Measurements from ENCODE around the gene ROPN1B.

Gene ROPN1B

GRCh38 chr3:126017362-126017761 is 48.4 kb downstream of the ROPN1B start:
- DNase-seq (ENCODE audit: low read depth), result no peak
- TF ChIP-seq POLR2A (IDR thresholded peaks at IDR 0.05; ENCODE audit: extremely low read depth, insufficient read length) (no peak), MYC (IDR thresholded peaks at IDR 0.05; ENCODE audit: low read depth, low read length) (no peak)
- TF ChIP-seq, protein P1, sequence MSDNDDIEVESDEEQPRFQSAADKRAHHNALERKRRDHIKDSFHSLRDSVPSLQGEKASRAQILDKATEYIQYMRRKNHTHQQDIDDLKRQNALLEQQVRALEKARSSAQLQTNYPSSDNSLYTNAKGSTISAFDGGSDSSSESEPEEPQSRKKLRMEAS (IDR thresholded peaks at IDR 0.05; ENCODE audit: low read depth, low read length), result no peak
- TF ChIP-seq, protein P2, sequence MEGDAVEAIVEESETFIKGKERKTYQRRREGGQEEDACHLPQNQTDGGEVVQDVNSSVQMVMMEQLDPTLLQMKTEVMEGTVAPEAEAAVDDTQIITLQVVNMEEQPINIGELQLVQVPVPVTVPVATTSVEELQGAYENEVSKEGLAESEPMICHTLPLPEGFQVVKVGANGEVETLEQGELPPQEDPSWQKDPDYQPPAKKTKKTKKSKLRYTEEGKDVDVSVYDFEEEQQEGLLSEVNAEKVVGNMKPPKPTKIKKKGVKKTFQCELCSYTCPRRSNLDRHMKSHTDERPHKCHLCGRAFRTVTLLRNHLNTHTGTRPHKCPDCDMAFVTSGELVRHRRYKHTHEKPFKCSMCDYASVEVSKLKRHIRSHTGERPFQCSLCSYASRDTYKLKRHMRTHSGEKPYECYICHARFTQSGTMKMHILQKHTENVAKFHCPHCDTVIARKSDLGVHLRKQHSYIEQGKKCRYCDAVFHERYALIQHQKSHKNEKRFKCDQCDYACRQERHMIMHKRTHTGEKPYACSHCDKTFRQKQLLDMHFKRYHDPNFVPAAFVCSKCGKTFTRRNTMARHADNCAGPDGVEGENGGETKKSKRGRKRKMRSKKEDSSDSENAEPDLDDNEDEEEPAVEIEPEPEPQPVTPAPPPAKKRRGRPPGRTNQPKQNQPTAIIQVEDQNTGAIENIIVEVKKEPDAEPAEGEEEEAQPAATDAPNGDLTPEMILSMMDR (IDR thresholded peaks at IDR 0.05; ENCODE audit: low read depth, low read length), result no peak

DNA sequence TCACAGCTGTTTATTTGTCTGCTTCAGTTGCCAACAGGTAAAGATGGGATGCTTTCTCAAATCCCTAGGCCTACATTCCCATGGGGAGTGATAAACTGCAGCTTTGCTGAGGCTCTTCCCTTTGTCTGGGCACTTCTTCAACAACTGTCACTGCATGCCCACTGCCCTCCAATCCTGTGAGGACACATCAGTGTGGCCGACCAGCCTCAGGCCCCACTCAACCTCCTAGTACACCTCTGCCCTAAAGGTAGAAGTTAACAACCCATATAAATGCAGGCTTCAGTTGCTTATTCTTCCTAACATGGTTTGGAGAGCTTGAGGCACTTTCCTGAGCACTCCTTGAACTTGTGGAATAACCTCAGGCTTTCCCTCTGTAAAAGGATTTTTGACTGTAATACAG is 49.6 kb downstream of the ROPN1B start:
- DNase-seq (ENCODE audit: low read depth), result no peak
- no peak for TF ChIP-seq MYC (IDR thresholded peaks at IDR 0.05; ENCODE audit: low read depth, low read length)
- TF ChIP-seq POLR2A (IDR thresholded peaks at IDR 0.05; ENCODE audit: extremely low read depth, insufficient read length), result no peak
- TF ChIP-seq, protein P1 (IDR thresholded peaks at IDR 0.05; ENCODE audit: low read depth, low read length), result no peak
- TF ChIP-seq, protein P2 (IDR thresholded peaks at IDR 0.05; ENCODE audit: low read depth, low read length), result no peak
- no peak overlapping the region for H3K4me3 ChIP-seq (ENCODE audit: low read depth, low read length)

More at GRCh38 chr3:126017362-126017761, 48.4 kb downstream of the ROPN1B start:
- no peak overlapping the region for H3K4me3 ChIP-seq (ENCODE audit: low read depth, low read length)

GRCh38 chr3:126018995-126019394 is 50.0 kb downstream of the ROPN1B start:
- DNase-seq (ENCODE audit: low read depth), result peak; percentile 39
- no peak for TF ChIP-seq MYC (IDR thresholded peaks at IDR 0.05; ENCODE audit: low read depth, low read length)

DNA sequence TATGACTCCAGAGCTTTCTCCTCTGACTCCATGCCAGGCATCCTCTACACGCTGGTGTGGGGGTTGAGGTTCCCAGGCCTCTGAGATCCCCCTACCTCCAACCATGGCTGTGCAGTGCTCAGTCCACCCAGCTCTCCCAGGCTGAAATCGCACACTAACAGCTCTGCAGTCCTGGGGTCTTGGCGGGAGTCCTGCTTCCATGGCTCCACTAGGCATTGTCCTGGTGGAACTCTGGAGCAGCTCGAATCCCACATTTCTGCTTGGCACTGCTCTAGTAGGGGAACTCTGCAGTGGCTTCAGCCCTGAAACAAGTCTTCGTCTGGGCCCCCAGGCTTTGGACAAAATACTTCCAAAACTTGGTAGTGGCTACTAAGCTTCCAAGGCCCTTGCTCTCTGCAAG is 50.7 kb downstream of the ROPN1B start:
- TF ChIP-seq, protein P2 (IDR thresholded peaks at IDR 0.05; ENCODE audit: low read depth, low read length), result no peak
- TF ChIP-seq, protein P1 (IDR thresholded peaks at IDR 0.05; ENCODE audit: low read depth, low read length), result no peak
- TF ChIP-seq POLR2A (IDR thresholded peaks at IDR 0.05; ENCODE audit: extremely low read depth, insufficient read length) (no peak), MYC (IDR thresholded peaks at IDR 0.05; ENCODE audit: low read depth, low read length) (no peak)
- H3K4me3 ChIP-seq (ENCODE audit: low read depth, low read length), result no peak overlapping the region
- no peak for DNase-seq (ENCODE audit: low read depth)

More at GRCh38 chr3:126018995-126019394, 50.0 kb downstream of the ROPN1B start:
- H3K4me3 ChIP-seq (ENCODE audit: low read depth, low read length), result no peak overlapping the region

DNA sequence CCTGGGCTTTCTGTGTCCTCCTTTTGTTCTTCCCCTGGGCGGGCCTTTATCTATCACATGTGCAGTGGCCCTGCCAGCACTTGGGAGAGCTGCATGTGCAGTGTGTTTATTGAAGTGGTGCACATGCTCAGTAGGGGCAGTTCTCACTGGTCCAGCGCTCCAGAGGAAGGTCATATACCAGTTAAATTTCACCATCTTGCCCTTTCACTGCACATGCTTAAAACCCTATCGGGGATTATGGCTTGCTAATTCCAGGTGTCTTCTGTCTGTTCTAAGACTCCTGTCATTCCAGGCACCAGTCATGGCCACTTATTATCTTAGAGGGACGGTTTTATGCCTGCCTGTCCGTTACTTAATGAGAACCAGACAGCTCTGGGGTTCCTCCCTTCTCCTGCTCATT is 52.2 kb downstream of the ROPN1B start:
- TF ChIP-seq, protein P1 (IDR thresholded peaks at IDR 0.05; ENCODE audit: low read depth, low read length), result no peak
- no peak for TF ChIP-seq POLR2A (IDR thresholded peaks at IDR 0.05; ENCODE audit: extremely low read depth, insufficient read length)
- TF ChIP-seq, protein P2 (IDR thresholded peaks at IDR 0.05; ENCODE audit: low read depth, low read length), result no peak
- TF ChIP-seq MYC (IDR thresholded peaks at IDR 0.05; ENCODE audit: low read depth, low read length), result no peak
- no peak for DNase-seq (ENCODE audit: low read depth)
- H3K4me3 ChIP-seq (ENCODE audit: low read depth, low read length), result no peak overlapping the region

DNA sequence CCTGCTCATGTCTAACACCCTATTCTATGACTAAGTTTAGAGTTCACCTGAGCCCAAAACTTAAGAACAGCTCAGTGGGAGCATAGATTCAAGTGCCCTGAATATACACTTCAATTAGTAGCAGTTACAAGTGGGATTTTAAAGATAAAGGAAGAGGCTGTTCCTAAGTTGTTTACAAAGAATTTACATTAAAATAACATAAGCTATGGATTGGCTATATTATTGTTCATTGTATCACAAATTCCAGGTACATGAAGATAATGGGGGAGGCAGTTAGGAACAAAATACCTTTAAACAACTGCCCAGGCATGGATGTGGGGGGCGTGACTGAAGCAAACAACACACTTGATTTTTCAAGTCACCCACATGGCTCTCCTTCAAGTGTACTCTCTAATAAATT is 52.7 kb downstream of the ROPN1B start:
- no peak for DNase-seq (ENCODE audit: low read depth)
- H3K4me3 ChIP-seq (ENCODE audit: low read depth, low read length), result no peak overlapping the region
- no peak for TF ChIP-seq POLR2A (IDR thresholded peaks at IDR 0.05; ENCODE audit: extremely low read depth, insufficient read length)
- TF ChIP-seq, protein P2 (IDR thresholded peaks at IDR 0.05; ENCODE audit: low read depth, low read length), result no peak
